MM.1S (cell line): ENCODE results near the gene FGGY.

Source experiments
- DNase-seq: peaks from one replicate; pipeline ENCODE4 v3.0.0-alpha.2; 2015
- H2AFZ ChIP-seq: fragments of 300-600 bp; sonication (generic); 2 replicates; pipeline ENCODE4 v1.6.0; 2016; ENCODE audit warnings: antibody characterized with exemption, low read length
- H3F3A ChIP-seq: fragments of 300-600 bp; sonication (generic); 2 replicates; pipeline ENCODE4 v1.6.1; 2016; ENCODE audit warnings: mild to moderate bottlenecking, antibody characterized with exemption, low read length, moderate library complexity, mixed read lengths; ENCODE audit not compliant: insufficient read depth
- H3K27ac ChIP-seq: fragments of 300-600 bp; sonication (generic); 2 replicates; pipeline ENCODE4 v1.5.1; 2016; ENCODE audit warnings: mild to moderate bottlenecking, low read length
- H3K27me3 ChIP-seq: fragments of 300-600 bp; sonication (generic); replicated peaks from 2 replicates; pipeline ENCODE4 v1.6.0; 2016; ENCODE audit warnings: low read length; ENCODE audit not compliant: insufficient read depth
- H3K36me3 ChIP-seq: fragments of 300-600 bp; sonication (generic); replicated peaks from 2 replicates; pipeline ENCODE4 v1.6.1; 2016; ENCODE audit warnings: mild to moderate bottlenecking, low read length, mixed read lengths; ENCODE audit not compliant: insufficient read depth
- H3K4me1 ChIP-seq: fragments of 300-600 bp; sonication (generic); 2 replicates; pipeline ENCODE4 v1.6.1; 2016; ENCODE audit warnings: low read length, mixed read lengths
- H3K4me2 ChIP-seq: fragments of 300-600 bp; sonication (generic); 2 replicates; pipeline ENCODE4 v1.6.0; 2016; ENCODE audit warnings: low read depth, low read length
- H3K4me3 ChIP-seq: fragments of 300-600 bp; sonication (generic); 2 replicates; pipeline ENCODE4 v1.5.1; 2016; ENCODE audit warnings: low read length, mixed read lengths
- H3K79me2 ChIP-seq: fragments of 300-600 bp; sonication (generic); 2 replicates; pipeline ENCODE4 v1.6.1; 2016; ENCODE audit warnings: mixed run types, low read length, mixed read lengths
- H3K9ac ChIP-seq: fragments of 300-600 bp; sonication (generic); 2 replicates; pipeline ENCODE4 v1.6.1; 2016; ENCODE audit warnings: low read length, mixed read lengths
- H3K9me2 ChIP-seq: fragments of 300-600 bp; sonication (generic); replicated peaks from 2 replicates; pipeline ENCODE4 v1.6.1; 2016; ENCODE audit warnings: mild to moderate bottlenecking, low read length, mixed read lengths; ENCODE audit not compliant: insufficient read depth
- H3K9me3 ChIP-seq: fragments of 300-600 bp; sonication (generic); replicated peaks from 2 replicates; pipeline ENCODE4 v1.6.1; 2016; ENCODE audit warnings: mild to moderate bottlenecking, low read length, mixed read lengths; ENCODE audit not compliant: insufficient read depth
- H4K20me1 ChIP-seq: fragments of 300-600 bp; sonication (generic); 2 replicates; pipeline ENCODE4 v1.6.1; 2016; ENCODE audit warnings: mild to moderate bottlenecking, low read length, moderate library complexity, mixed read lengths; ENCODE audit not compliant: insufficient read depth
- EZH2 ChIP-seq: fragments of 300-600 bp; sonication (generic); optimal IDR thresholded peaks from 2 replicates; pipeline ENCODE3; 2017; ENCODE audit warnings: low read depth, mild to moderate bottlenecking, antibody characterized with exemption, low read length, mixed read lengths
- EZH2phosphoT487 ChIP-seq: fragments of 300-600 bp; sonication (generic); IDR thresholded peaks from 2 replicates; pipeline ENCODE4 v1.6.1; 2018; ENCODE audit warnings: antibody characterized with exemption, low read length
- TF ChIP-seq, protein P1 (sequence below): fragments of 300-600 bp; sonication (generic); IDR thresholded peaks from 2 replicates; pipeline ENCODE4 v1.5.1; 2016; ENCODE audit warnings: antibody characterized with exemption, low read length, mixed read lengths

FGGY gene

DNA sequence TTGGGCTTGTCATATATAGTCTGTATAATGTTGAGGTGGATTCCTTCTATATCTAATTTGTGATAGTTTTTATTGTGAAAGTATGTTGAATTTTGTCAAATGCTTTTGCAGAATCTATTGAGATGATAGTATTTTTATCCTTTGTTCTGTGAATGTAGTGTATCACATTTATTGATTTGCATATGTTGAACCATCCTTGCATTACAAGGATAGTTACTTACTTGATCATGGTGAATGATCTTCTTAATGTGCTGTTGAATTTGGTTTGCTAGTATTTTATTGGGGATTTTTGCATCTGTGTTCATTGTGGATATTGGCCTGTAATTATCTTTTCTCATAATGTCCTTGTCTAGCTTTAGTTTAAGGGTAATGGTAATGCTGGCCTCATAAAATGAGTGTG is 8.3 kb downstream of the FGGY start:
- H3K4me2 ChIP-seq = no peak overlapping the region
- no peaks in the 10 kb centered on the region for H3K9me2 ChIP-seq
- H3K27ac ChIP-seq = no peak overlapping the region
- no peaks in the 10 kb centered on the region for H3K36me3 ChIP-seq
- H3K9ac ChIP-seq = no peak overlapping the region
- H4K20me1 ChIP-seq = no peaks in the 10 kb centered on the region
- H3K79me2 ChIP-seq = no peaks in the 10 kb centered on the region
- no peak for DNase-seq
- no peaks in the 10 kb centered on the region for H3F3A ChIP-seq
- H3K4me1 ChIP-seq = no peaks in the 10 kb centered on the region
- H3K27me3 ChIP-seq = no peaks in the 10 kb centered on the region
- H3K9me3 ChIP-seq = no peaks in the 10 kb centered on the region
- TF ChIP-seq EZH2 (no peak), EZH2phosphoT487 (no peak)
- TF ChIP-seq, protein P1, sequence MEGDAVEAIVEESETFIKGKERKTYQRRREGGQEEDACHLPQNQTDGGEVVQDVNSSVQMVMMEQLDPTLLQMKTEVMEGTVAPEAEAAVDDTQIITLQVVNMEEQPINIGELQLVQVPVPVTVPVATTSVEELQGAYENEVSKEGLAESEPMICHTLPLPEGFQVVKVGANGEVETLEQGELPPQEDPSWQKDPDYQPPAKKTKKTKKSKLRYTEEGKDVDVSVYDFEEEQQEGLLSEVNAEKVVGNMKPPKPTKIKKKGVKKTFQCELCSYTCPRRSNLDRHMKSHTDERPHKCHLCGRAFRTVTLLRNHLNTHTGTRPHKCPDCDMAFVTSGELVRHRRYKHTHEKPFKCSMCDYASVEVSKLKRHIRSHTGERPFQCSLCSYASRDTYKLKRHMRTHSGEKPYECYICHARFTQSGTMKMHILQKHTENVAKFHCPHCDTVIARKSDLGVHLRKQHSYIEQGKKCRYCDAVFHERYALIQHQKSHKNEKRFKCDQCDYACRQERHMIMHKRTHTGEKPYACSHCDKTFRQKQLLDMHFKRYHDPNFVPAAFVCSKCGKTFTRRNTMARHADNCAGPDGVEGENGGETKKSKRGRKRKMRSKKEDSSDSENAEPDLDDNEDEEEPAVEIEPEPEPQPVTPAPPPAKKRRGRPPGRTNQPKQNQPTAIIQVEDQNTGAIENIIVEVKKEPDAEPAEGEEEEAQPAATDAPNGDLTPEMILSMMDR = no peak
- H3K4me3 ChIP-seq = no peak overlapping the region
- H2AFZ ChIP-seq = no peak overlapping the region

DNA sequence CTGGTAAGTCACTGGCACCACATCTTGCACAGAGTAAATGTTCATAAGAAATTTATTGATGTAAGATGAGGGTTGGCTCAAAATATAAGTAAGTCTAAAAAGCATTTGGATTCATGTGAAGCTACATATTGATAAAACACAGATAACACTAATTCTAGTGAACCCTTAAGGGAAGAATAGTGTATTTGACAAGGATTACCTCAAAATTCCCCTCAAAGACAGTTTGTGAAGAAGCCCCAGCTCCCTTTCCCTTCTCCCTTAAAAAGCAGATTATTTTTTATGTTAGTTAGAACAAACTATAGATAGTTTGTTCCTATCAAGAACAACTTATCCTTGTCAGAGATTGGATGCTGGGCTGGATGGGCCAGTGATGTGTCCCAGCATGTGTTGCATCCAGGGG is 10.7 kb downstream of the FGGY start:
- Histone ChIP-seq H3K4me3 (no peak overlapping the region), H3K9me2 (no peaks in the 10 kb centered on the region), H3K4me1 (no peaks in the 10 kb centered on the region), H3K79me2 (no peaks in the 10 kb centered on the region), H3K27me3 (no peaks in the 10 kb centered on the region), H3F3A (no peaks in the 10 kb centered on the region), H4K20me1 (no peaks in the 10 kb centered on the region), H3K9me3 (no peaks in the 10 kb centered on the region), H3K4me2 (no peak overlapping the region), H3K27ac (no peak overlapping the region), H3K36me3 (no peaks in the 10 kb centered on the region), H2AFZ (no peak overlapping the region), H3K9ac (no peak overlapping the region)
- DNase-seq = no peak
- TF ChIP-seq EZH2phosphoT487 (no peak), EZH2 (no peak)
- TF ChIP-seq, protein P1 = no peak

GRCh38 chr1:59308839-59309238 is 11.9 kb downstream of the FGGY start:
- Histone ChIP-seq H3K4me1 (no peaks in the 10 kb centered on the region), H3K4me3 (no peak overlapping the region), H3F3A (no peaks in the 10 kb centered on the region), H3K27ac (no peak overlapping the region), H3K9me3 (no peaks in the 10 kb centered on the region), H3K9me2 (no peaks in the 10 kb centered on the region), H3K4me2 (no peak overlapping the region), H3K79me2 (no peaks in the 10 kb centered on the region), H4K20me1 (no peaks in the 10 kb centered on the region), H3K9ac (no peak overlapping the region), H2AFZ (no peak overlapping the region), H3K36me3 (no peaks in the 10 kb centered on the region), H3K27me3 (no peaks in the 10 kb centered on the region)
- DNase-seq = no peak
- TF ChIP-seq, protein P1 = no peak
- no peak for TF ChIP-seq EZH2
- no peak for TF ChIP-seq EZH2phosphoT487
